ENCODE data around the gene SYF2.

DNA sequence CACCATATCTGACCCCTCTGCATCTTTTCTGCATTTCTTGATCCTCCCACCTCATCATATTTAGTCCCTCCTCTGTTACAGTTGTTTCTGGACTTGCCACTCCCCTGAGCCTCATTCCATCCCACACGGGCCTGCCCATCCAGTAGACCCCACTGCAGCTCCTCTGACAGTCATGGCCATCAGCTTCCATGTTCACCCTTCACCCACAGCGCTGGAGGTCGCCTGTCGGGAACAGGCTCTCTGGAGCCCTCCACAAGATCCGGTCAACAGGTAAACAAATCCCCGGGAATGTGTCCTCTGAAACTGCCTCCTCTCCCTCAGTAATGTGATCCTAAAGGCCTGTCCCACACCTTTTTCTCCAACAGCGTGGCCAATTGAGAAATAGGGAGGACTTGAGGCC lies 31.3 kb downstream of the SYF2 start:
- TF ChIP-seq ZNF416 (tag by site-specific recombination; IDR thresholded peaks at IDR 0.05) (no peak), GLIS2 (tag by site-specific recombination; IDR thresholded peaks at IDR 0.05) (no peak)
- TF ChIP-seq, protein P1, sequence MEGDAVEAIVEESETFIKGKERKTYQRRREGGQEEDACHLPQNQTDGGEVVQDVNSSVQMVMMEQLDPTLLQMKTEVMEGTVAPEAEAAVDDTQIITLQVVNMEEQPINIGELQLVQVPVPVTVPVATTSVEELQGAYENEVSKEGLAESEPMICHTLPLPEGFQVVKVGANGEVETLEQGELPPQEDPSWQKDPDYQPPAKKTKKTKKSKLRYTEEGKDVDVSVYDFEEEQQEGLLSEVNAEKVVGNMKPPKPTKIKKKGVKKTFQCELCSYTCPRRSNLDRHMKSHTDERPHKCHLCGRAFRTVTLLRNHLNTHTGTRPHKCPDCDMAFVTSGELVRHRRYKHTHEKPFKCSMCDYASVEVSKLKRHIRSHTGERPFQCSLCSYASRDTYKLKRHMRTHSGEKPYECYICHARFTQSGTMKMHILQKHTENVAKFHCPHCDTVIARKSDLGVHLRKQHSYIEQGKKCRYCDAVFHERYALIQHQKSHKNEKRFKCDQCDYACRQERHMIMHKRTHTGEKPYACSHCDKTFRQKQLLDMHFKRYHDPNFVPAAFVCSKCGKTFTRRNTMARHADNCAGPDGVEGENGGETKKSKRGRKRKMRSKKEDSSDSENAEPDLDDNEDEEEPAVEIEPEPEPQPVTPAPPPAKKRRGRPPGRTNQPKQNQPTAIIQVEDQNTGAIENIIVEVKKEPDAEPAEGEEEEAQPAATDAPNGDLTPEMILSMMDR (tag by site-specific recombination; IDR thresholded peaks at IDR 0.05) = no peak

Measured in HEK293 (cell line).